ENCODE results near the gene AHI1. TPM values are rescaled to one million over a fixed set of nuclear protein-coding genes. Genes with fewer than 3 reads are reported as not detected.

Gene AHI1
- total RNA-seq, 8 experiments from 2014 or later, result 22.1 to 345 (median 54.1) TPM

- Histone ChIP-seq H3K27ac (no peak overlapping the region), H3K4me1 (replicated peaks in 1 of 2) (no peaks in the 10 kb centered on the region), H3K4me3 (no peak overlapping the region)
- in situ Hi-C loops (cut with MboI; ENCODE audit: low pct_unique_long_range_greater_than_20kb in 2 of 9, low sequenced_read_pairs in 9 of 9, unreplicated experiment in 9 of 9), result no loop called here
- ATAC-seq (replicated peaks in 6 of 8), result peak in 3 of 8 experiments; percentile 98 to 99 (median 99)
- 54 to 100% (median 90%) methylated on average over 1 to 4 of the region's 4 CpGs for WGBS, 10 experiments
Measured at GRCh38 chr6:135325624-135326424, 171.7 kb downstream of the AHI1 start.

GRCh38 chr6:135324531-135324930 lies 173.0 kb downstream of the AHI1 start:
- no peaks in the 10 kb centered on the region for H3K4me1 ChIP-seq (replicated peaks in 1 of 2)
- H3K27ac ChIP-seq, result no peak overlapping the region
- 86 to 100% (median 100%) methylated on average over 1 to 2 of the region's 4 CpGs; no CpG with 5 or more reads in 4 of the 10 experiments for WGBS, 10 experiments
- in situ Hi-C loops (cut with MboI; ENCODE audit: low pct_unique_long_range_greater_than_20kb in 2 of 9, low sequenced_read_pairs in 9 of 9, unreplicated experiment in 9 of 9), result no loop called here
- H3K4me3 ChIP-seq, result no peak overlapping the region
- no peak for ATAC-seq (replicated peaks in 6 of 8)

DNA sequence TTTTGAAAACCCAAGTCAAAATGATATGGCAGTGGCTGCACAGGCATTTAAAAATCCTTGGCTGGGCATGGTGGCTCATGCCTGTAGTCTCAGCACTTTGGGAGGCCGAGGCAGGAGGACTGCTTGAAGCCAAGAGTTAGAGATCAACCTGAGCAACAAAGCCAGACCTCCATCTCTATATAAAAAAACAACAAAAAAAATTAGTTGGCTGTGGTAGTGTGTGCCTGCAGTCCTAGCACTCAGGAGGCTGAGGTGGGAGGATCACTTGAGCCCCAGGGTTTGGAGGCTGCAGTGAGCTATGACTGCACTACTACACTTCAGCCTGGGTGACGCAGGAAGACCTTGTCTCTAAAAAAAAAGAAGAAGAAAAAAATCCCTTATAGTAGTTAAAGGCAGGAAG lies 173.6 kb downstream of the AHI1 start:
- WGBS, 10 experiments, result 53 to 100% (median 100%) methylated on average over 1 to 2 of the region's 2 CpGs; no CpG with 5 or more reads in 2 of the 10 experiments
- Histone ChIP-seq H3K4me3 (no peak overlapping the region), H3K4me1 (replicated peaks in 1 of 2) (no peaks in the 10 kb centered on the region), H3K27ac (no peak overlapping the region)
- no peak for ATAC-seq (replicated peaks in 6 of 8)
- in situ Hi-C loops (cut with MboI; ENCODE audit: low pct_unique_long_range_greater_than_20kb in 2 of 9, low sequenced_read_pairs in 9 of 9, unreplicated experiment in 9 of 9), result no loop called here

DNA sequence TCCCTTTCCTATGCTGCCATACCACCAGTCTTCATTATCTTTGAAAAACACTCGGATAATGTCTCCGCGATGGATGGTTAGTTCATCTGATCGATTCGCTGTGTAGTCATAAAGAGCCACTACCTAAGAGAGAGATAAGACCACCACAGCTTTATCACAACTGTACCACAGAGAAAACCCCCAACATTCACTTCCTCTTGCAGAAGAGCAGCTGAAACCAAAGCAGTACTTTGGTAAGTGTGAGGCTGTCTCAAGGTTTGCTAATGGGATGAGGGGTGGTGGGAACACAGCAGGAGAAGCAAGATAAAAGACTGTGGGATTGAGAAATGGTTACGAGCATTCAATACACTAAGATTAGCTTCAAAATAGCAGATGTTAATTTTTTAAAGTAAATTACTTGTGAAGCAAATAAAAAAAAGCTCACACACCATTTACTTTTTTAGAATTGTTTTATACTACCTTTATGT lies 174.3 kb downstream of the AHI1 start:
- H3K4me1 ChIP-seq (replicated peaks in 1 of 2), result no peaks in the 10 kb centered on the region
- ATAC-seq (replicated peaks in 6 of 8), result no peak
- H3K27ac ChIP-seq, result no peak overlapping the region
- H3K4me3 ChIP-seq, result no peak overlapping the region
- in situ Hi-C loops (cut with MboI; ENCODE audit: low pct_unique_long_range_greater_than_20kb in 2 of 9, low sequenced_read_pairs in 9 of 9, unreplicated experiment in 9 of 9), result no loop called here
- 86 to 100% (median 94%) methylated on average over 2 to 6 of the region's 6 CpGs; no CpG with 5 or more reads in 2 of the 10 experiments for WGBS, 10 experiments

DNA sequence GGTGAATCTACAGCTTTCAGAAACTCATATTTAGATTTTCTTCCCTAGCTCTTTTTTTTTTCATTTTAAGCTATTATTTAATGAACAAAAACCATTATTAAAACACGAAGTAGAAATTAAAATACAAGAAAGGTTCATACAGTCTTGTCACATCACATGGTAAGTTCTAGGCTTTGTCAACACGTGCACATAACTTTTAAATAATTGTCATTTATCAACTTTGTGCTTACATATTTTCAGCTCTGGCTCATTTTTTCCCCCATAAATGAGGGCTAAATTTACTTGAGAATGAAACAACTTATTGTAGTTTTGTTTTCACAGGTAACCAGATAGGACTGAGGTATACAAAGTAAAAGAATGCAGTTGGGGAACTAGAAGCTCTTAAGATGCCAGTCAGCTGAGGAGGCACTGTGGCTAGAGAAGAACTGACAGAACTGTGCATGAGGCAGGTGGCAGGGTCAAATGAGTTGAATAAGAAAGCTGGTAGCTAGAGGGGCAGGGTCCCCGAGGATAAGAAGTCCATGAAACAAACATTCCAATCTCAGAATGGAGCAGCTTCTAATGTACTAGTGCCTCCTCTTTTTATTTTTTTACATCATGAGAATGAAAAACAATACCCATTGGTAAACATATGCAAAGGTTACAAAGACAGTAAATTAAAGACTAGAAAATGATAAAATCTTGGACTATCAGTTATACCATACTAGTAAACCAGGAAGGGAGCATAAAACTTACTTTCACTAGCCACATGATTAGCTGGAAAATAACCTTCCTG lies 174.9 kb downstream of the AHI1 start:
- in situ Hi-C loops (cut with MboI; ENCODE audit: low pct_unique_long_range_greater_than_20kb in 2 of 9, low sequenced_read_pairs in 9 of 9, unreplicated experiment in 9 of 9), result no loop called here
- Histone ChIP-seq H3K4me1 (replicated peaks in 1 of 2) (no peaks in the 10 kb centered on the region), H3K4me3 (no peak overlapping the region), H3K27ac (no peak overlapping the region)
- WGBS, 10 experiments, result 70 to 100% (median 90%) methylated on average over 1 to 3 of the region's 3 CpGs
- no peak for ATAC-seq (replicated peaks in 6 of 8)

- Histone ChIP-seq H3K4me1 (replicated peaks in 1 of 2) (no peaks in the 10 kb centered on the region), H3K4me3 (no peak overlapping the region), H3K27ac (no peak overlapping the region)
- WGBS, 10 experiments, result 90 to 100% (median 94%) methylated on average over 1 to 7 of the region's 8 CpGs
- in situ Hi-C loops (cut with MboI; ENCODE audit: low pct_unique_long_range_greater_than_20kb in 2 of 9, low sequenced_read_pairs in 9 of 9, unreplicated experiment in 9 of 9), result no loop called here
- ATAC-seq (replicated peaks in 6 of 8), result no peak
Measured at GRCh38 chr6:135320721-135321621, 176.6 kb downstream of the AHI1 start.

- ATAC-seq (replicated peaks in 6 of 8), result no peak
- Histone ChIP-seq H3K27ac (no peak overlapping the region), H3K4me1 (replicated peaks in 1 of 2) (no peaks in the 10 kb centered on the region), H3K4me3 (no peak overlapping the region)
- 63 to 100% (median 91%) methylated on average over 1 to 2 of the region's 2 CpGs; no CpG with 5 or more reads in 2 of the 10 experiments for WGBS, 10 experiments
- in situ Hi-C loops (cut with MboI; ENCODE audit: low pct_unique_long_range_greater_than_20kb in 2 of 9, low sequenced_read_pairs in 9 of 9, unreplicated experiment in 9 of 9), result no loop called here
Measured at GRCh38 chr6:135319819-135320218, 177.7 kb downstream of the AHI1 start.

GRCh38 chr6:135318738-135319469 lies 178.6 kb downstream of the AHI1 start:
- Histone ChIP-seq H3K4me3 (no peak overlapping the region), H3K4me1 (replicated peaks in 1 of 2) (no peaks in the 10 kb centered on the region), H3K27ac (no peak overlapping the region)
- WGBS, 10 experiments, result 86 to 100% (median 94%) methylated on average over 1 to 7 of the region's 8 CpGs
- no peak for ATAC-seq (replicated peaks in 6 of 8)
- in situ Hi-C loops (cut with MboI; ENCODE audit: low pct_unique_long_range_greater_than_20kb in 2 of 9, low sequenced_read_pairs in 9 of 9, unreplicated experiment in 9 of 9), result no loop called here

DNA sequence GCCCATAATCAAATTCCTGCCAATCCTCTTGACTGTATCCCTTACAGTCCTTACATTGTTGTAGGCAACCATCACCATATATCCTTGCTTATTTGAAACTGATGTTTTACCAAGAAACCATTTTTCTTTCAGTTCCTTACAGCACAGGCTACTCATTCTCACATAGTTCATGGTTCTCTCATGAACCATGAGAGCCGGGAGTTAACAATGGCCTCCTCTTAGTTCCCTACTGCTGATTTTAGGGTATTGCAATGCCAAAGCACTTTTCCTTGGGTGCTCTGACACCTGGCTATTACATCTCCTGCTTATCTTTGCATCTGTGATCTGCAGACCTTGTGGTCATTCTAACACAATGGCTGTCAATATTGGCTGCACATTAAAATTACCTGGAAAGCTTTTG lies 183.0 kb downstream of the AHI1 start:
- H3K27ac ChIP-seq, result no peak overlapping the region
- no peaks in the 10 kb centered on the region for H3K4me1 ChIP-seq (replicated peaks in 1 of 2)
- WGBS, 10 experiments, result 70 to 100% (median 100%) methylated on average over 1 of the region's 1 CpG; no CpG with 5 or more reads in 3 of the 10 experiments
- no peak for ATAC-seq (replicated peaks in 6 of 8)
- H3K4me3 ChIP-seq, result no peak overlapping the region
- in situ Hi-C loops (cut with MboI; ENCODE audit: low pct_unique_long_range_greater_than_20kb in 2 of 9, low sequenced_read_pairs in 9 of 9, unreplicated experiment in 9 of 9), result no loop called here

GRCh38 chr6:135311446-135312200 lies 185.9 kb downstream of the AHI1 start:
- H3K4me3 ChIP-seq, result no peak overlapping the region
- in situ Hi-C loops (cut with MboI; ENCODE audit: low pct_unique_long_range_greater_than_20kb in 2 of 9, low sequenced_read_pairs in 9 of 9, unreplicated experiment in 9 of 9), result no loop called here
- 70 to 100% (median 90%) methylated on average over 1 to 4 of the region's 4 CpGs for WGBS, 10 experiments
- H3K27ac ChIP-seq, result no peak overlapping the region
- H3K4me1 ChIP-seq (replicated peaks in 1 of 2), result no peaks in the 10 kb centered on the region
- no peak for ATAC-seq (replicated peaks in 6 of 8)

GRCh38 chr6:135310291-135310690 lies 187.2 kb downstream of the AHI1 start:
- Histone ChIP-seq H3K4me1 (replicated peaks in 1 of 2) (no peaks in the 10 kb centered on the region), H3K4me3 (no peak overlapping the region), H3K27ac (no peak overlapping the region)
- 88 to 100% (median 100%) methylated on average over 1 of the region's 1 CpG; no CpG with 5 or more reads in 4 of the 10 experiments for WGBS, 10 experiments
- ATAC-seq (replicated peaks in 6 of 8), result no peak
- in situ Hi-C loops (cut with MboI; ENCODE audit: low pct_unique_long_range_greater_than_20kb in 2 of 9, low sequenced_read_pairs in 9 of 9, unreplicated experiment in 9 of 9), result no loop called here
